ENCODE measurements around the gene SLC38A6. TPM values are rescaled to one million over a fixed set of nuclear protein-coding genes. Genes with fewer than 3 reads are reported as not detected.

SLC38A6 gene
- total and polyA plus RNA-seq, 2 of the 13 experiments (the other 11 are each of a cell fraction or from before 2014, with no cell fraction given) = 6.9 to 22.1 TPM

GRCh38 chr14:60989599-60989998 lies 8.6 kb downstream of the SLC38A6 start (continued):
- TF ChIP-seq, protein P1, sequence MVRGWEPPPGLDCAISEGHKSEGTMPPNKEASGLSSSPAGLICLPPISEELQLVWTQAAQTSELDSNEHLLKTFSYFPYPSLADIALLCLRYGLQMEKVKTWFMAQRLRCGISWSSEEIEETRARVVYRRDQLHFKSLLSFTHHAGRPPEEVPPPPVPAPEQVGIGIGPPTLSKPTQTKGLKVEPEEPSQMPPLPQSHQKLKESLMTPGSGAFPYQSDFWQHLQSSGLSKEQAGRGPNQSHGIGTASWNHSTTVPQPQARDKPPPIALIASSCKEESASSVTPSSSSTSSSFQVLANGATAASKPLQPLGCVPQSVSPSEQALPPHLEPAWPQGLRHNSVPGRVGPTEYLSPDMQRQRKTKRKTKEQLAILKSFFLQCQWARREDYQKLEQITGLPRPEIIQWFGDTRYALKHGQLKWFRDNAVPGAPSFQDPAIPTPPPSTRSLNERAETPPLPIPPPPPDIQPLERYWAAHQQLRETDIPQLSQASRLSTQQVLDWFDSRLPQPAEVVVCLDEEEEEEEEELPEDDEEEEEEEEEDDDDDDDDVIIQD (CRISPR knock-in tag; IDR thresholded peaks at IDR 0.05; ENCODE audit: low read depth) = no peak
- TF ChIP-seq, protein P2, sequence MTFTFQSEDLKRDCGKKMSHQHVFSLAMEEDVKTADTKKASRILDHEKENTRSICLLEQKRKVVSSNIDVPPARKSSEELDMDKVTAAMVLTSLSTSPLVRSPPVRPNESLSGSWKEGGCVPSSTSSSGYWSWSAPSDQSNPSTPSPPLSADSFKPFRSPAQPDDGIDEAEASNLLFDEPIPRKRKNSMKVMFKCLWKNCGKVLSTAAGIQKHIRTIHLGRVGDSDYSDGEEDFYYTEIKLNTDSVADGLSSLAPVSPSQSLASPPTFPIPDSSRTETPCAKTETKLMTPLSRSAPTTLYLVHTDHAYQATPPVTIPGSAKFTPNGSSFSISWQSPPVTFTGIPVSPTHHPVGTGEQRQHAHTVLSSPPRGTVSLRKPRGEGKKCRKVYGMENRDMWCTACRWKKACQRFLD (CRISPR knock-in tag; IDR thresholded peaks at IDR 0.05; ENCODE audit: borderline replicate concordance) = no peak
- TF ChIP-seq ZNF839 (CRISPR knock-in tag; IDR thresholded peaks at IDR 0.05; ENCODE audit: borderline replicate concordance) (no peak), ZNF773 (CRISPR knock-in tag; IDR thresholded peaks at IDR 0.05; ENCODE audit: borderline replicate concordance) (no peak), HMGXB3 (CRISPR knock-in tag; IDR thresholded peaks at IDR 0.05; ENCODE audit: borderline replicate concordance) (no peak), CEBPZ (IDR thresholded peaks at IDR 0.05; ENCODE audit: low read length) (no peak), CBX5 (CRISPR knock-in tag; IDR thresholded peaks at IDR 0.05; ENCODE audit: borderline replicate concordance) (no peak), ZNF768 (CRISPR knock-in tag; IDR thresholded peaks at IDR 0.05) (no peak), MTF1 (CRISPR knock-in tag; IDR thresholded peaks at IDR 0.05) (no peak)

All from HepG2 (cell line).